Germinal center (tissue), 1 donor: ENCODE results near the gene THOC5.
A peak's percentile ranks its signal among the peaks of the same experiment; 100 is the strongest.
"Not testable (repeated sequence)": the region's sequence is repeated elsewhere in the genome, so short reads cannot be mapped to it uniquely, and the experiment has no call there.

Experiments
- DNase-seq: peaks from one replicate; pipeline ENCODE4 v3.0.0; 2012; ENCODE audit warnings: mixed read lengths, low spot score

Gene THOC5

GRCh38 chr22:29563652-29564460, 10.3 kb upstream of the THOC5 start:
- DNase-seq = no peak

DNA sequence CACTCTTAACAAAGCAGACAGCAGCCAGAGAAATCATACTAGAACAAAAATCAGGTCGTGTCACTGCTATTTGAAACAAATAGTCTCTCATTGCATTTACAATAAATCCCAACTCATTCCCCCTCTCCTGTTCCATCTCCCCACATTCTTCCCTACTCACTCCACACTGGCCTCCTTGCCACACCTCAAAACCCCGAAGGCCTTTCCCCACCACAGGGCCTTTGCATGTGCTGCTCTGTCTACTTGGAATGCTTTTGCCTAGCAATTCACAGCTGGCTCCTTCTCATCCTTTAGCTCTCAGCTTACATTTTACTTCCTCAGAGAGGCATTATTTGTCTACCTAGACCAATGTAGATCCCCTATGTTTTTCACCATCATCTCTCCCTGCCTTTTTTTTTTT, 6.3 kb upstream of the THOC5 start:
- DNase-seq = no peak

DNA sequence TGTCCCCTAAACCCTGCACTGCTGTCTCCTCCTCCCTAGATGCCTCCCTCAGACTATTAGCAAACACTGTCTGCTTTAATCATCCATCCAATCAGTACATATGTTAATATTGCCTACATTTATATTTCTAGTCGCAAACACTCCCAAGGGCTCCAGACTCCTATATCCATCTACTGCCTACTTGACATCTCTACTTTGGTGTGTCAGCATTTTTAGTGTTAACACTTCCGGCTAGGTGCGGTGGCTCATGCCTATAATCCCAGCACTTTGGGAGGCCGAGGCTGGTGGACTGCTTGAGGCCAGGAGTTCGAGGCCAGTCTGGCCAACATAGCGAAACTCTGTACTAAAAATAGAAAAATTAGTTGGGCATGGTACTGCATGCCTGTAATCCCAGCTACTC, 5.5 kb upstream of the THOC5 start:
- no peak for DNase-seq

GRCh38 chr22:29555065-29555644, 1.6 kb upstream of the THOC5 start:
- DNase-seq = no peak

DNA sequence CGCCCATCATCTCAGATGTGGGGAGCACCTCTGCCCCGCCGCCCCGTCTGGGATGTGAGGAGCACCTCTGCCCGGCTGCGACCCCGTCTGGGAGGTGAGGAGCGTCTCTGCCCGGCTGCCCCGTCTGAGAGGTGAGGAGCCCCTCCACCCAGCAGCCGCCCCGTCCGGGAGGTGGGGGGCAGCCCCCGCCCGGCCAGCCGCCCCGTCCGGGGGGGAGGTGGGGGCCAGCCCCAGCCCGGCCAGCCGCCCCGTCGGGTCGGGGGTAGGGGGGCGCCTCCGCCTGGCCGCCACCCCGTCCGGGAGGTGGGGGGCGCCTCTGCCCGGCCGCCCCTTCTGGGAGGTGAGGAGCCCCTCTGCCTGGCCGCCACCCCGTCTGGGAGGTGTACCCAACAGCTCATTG, 1.2 kb downstream of the THOC5 start:
- not testable (repeated sequence) for DNase-seq

- no peak for DNase-seq
These were observed 3.6 kb downstream of the THOC5 start for GRCh38 chr22:29550005-29550404.

DNA sequence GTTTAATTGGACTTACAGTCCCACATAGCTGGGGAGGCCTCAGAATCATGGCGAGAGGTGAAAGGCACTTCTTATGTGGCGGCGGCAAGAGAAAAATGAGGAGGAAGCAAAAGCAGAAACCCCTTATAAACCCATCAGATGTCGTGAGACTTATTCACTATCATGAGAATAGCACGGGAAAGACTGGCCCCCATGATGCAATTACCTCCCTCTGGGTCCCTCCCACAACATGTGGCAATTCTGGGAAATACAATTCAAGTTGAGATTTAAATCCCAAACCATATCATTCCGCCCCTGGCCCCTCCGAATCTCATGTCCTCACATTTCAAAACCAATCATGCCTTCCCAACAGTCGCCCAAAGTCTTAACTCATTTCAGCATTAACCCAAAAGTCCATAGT, 8.5 kb downstream of the THOC5 start:
- not testable (repeated sequence) for DNase-seq

GRCh38 chr22:29541845-29542244, 11.7 kb downstream of the THOC5 start:
- DNase-seq = peak; percentile 33

DNA sequence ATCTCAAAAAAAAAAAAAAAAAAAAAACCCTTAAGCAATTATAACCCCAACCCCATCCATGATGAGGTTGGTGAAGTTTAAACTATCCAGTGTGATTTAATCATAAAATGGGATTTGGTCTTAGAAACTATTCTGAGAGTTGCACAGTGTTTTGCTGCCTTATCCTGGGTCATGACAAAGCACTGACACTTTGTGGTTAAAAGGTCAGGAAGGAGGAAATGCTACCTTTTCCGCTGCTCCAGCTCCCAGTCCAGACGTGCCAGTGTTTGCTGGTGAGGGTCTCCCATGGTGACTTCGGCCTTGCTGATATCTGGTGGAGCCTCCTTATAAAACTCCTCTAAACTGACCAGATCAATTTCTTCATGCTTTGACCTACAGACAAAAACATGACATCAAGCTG, 14.5 kb downstream of the THOC5 start:
- no peak for DNase-seq

DNA sequence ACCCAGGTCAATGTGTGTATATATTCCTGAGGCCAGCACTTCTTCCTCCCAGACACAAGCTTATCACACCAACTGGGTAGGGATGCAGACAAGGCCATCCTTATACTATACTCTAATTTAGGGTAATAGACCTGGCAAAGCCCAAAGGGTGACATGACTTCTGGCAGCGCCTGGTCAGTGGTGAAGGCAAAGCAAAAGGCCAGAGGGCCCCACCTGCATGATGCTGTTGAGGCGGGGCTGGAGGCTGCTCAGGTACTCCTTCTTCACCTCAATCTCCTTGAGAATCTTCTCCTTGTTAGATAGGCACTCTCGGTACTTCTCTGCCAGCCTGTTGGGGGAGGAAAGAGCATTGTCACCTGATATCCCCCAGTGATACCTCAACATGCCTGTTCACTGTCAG, 17.1 kb downstream of the THOC5 start:
- DNase-seq = no peak

GRCh38 chr22:29531419-29531818, 22.1 kb downstream of the THOC5 start:
- no peak for DNase-seq

GRCh38 chr22:29530716-29531115, 22.8 kb downstream of the THOC5 start:
- DNase-seq = no peak

- DNase-seq = no peak
These were observed 25.4 kb downstream of the THOC5 start for GRCh38 chr22:29528144-29528543.

- peak; percentile 41 for DNase-seq
These were observed 28.9 kb downstream of the THOC5 start for GRCh38 chr22:29524442-29525191.

- DNase-seq = no peak
These were observed 29.8 kb downstream of the THOC5 start for GRCh38 chr22:29523761-29524160.

DNA sequence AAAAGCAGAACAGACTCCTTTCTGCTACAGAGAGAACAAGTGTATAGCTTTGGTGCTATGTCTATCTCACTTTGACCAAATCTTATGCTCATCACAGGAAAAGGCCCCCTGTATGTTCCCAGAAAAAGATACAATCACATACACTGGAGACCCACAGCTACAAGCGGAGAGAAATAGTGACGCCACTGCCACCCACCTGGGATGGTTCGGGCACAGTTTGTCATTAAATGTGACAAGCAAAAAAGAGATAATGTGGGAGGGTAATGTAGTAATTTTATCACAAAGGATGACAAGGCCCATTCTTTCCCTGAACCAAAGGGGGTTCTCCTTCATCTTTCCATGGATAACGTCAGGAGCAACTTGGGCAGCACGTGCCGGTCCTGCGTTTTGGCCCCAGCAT, 32.0 kb downstream of the THOC5 start:
- DNase-seq = no peak

DNA sequence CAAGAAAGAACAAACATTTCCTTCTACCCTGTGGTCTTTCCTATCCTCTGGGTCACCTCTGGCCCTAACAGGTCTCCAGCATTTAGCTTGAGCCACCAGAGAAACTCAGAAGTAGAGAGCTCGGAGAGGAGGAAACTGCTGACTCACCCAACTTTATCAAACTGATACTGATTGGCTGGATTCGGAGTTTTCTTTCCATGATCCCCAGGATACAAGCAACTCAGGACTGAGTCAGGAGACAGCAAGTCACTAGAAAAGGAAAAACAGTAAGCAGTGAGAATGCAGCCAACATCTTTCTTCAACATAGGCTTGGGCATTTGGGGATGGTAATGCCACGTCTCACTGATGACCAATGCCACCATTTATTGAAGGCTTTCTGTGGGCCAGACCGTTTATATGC, 32.7 kb downstream of the THOC5 start:
- no peak for DNase-seq

GRCh38 chr22:29519996-29520395, 33.6 kb downstream of the THOC5 start:
- DNase-seq = no peak

GRCh38 chr22:29518427-29518826, 35.1 kb downstream of the THOC5 start:
- DNase-seq = no peak

DNA sequence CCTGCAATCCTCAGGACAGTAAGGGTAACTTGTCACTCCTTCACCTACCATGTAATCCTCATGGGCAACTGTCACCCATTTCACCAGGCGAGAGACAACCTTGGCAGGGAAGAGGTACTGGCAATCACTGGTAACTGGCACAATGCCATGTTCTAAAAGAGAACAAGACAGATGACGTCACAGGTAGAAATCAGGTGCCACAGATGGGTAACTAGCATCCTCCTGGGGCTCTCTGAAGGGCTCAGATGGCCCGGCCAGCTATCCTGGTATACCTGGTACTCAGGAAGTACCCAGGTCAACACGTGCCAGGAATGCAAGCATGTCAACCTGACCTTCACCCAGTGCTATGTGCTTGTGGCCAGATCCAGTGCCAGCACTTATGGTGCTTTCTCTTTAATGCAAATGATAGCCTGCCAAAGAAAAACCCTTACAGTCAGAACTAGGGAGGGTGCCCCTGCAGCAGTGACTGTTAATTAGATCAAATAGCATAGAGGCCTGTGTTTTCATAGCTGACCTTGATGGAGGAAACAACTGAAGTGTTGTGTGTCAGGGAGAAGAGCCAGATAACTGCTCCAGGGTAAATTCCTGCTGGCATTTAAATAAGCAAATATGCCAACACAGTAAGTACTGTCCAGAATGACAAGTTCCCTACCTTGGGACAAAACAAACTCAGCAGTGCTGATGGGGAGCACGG, 36.2 kb downstream of the THOC5 start:
- no peak for DNase-seq

GRCh38 chr22:29512031-29512430, 41.5 kb downstream of the THOC5 start:
- DNase-seq = no peak

DNA sequence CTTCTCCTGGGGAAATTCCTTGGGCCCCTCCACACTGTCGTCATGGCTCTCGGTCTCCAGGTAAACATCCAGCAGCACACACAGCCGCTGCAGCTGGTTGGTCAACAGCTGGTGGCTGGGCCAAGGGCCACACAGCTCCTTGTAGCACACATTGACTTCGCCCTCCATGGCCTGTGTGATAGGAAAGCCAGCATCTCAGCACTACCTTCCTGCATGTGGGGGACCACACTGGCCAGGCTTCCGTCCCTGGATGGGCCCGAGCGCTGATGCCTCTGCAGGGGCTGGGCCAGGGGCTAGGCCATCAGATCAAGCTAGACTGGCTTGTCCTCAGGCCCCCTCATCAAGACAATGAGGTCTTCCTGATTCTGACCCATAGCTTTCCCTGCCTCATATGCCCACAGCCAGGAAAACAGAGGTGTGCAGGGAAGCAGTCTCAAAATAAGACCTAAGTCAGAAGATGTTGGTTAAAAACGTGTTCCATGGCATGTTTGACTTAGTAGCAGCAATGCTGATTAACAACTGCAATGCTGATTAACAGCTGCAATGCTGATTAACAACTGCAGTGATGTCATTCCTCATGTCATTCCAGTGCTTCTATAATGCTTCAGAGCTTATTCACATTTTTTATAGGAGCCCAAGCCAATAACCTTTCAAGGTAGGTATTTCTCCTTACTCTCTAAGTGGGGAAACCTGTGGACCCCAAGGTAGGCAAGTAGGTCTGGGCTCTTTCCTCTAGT, 42.3 kb downstream of the THOC5 start:
- no peak for DNase-seq
